HepG2 (cell line): ENCODE measurements around the gene TMEM14B. TPM values are rescaled to one million over a fixed set of nuclear protein-coding genes. Genes with fewer than 3 reads are reported as not detected.

Experiments
- DPF2 ChIP-seq: sonication (generic); formaldehyde crosslinking; IDR thresholded peaks from 2 replicates; pipeline ENCODE4 v1.4.0; 2020; ENCODE audit warnings: mild to moderate bottlenecking, low read depth, missing genetic modification reagents, borderline replicate concordance
- FOSL1 ChIP-seq: sonication (generic); formaldehyde crosslinking; IDR thresholded peaks from 2 replicates; pipeline ENCODE4 v1.9.0; 2021; ENCODE audit warnings: missing genetic modification reagents, borderline replicate concordance
- KAT8 ChIP-seq: IDR thresholded peaks from 2 replicates; pipeline ENCODE4 v1.6.1; 2016; ENCODE audit warnings: missing genetic modification reagents, missing compliant biosample characterization
- KDM5B ChIP-seq: sonication (generic); formaldehyde crosslinking; IDR thresholded peaks from 2 replicates; pipeline ENCODE4 v1.4.0; 2020; ENCODE audit warnings: missing genetic modification reagents, mild to moderate bottlenecking, borderline replicate concordance
- KLF6 ChIP-seq: IDR thresholded peaks from 2 replicates; pipeline ENCODE4 v1.8.0; 2016; ENCODE audit warnings: missing biosample characterization, missing genetic modification reagents
- MAX ChIP-seq: IDR thresholded peaks from 2 replicates; pipeline ENCODE4 v1.6.1; 2012; ENCODE audit warnings: inconsistent platforms
- MIER2 ChIP-seq: IDR thresholded peaks from 2 replicates; pipeline ENCODE4 v1.6.1; 2016; ENCODE audit warnings: missing biosample characterization, missing genetic modification reagents
- NR1H2 ChIP-seq: sonication (generic); formaldehyde crosslinking; IDR thresholded peaks from 2 replicates; pipeline ENCODE4 v1.8.1; 2022; ENCODE audit warnings: low read depth, missing genetic modification reagents, borderline replicate concordance
- SMAD1 ChIP-seq: sonication (generic); formaldehyde crosslinking; IDR thresholded peaks from 2 replicates; pipeline ENCODE4 v1.4.0; 2020; ENCODE audit warnings: missing genetic modification reagents, low read depth, mild to moderate bottlenecking, borderline replicate concordance
- SOX6 ChIP-seq, 2 experiments: fragments of 450-650 bp in 1 of 2; sonication (generic) in 1 of 2; formaldehyde crosslinking in 1 of 2; IDR thresholded peaks; 2 replicates each; pipeline versions ENCODE4 v1.4.0 to v1.6.1; 2017 to 2020; ENCODE audit warnings: antibody characterized with exemption in 1 of 2, mild to moderate bottlenecking in 1 of 2, missing genetic modification reagents in 1 of 2
- SYNCRIP ChIP-seq: fragments of 200-400 bp; formaldehyde crosslinking; IDR thresholded peaks from 2 replicates; pipeline ENCODE4 v1.6.1; 2018; ENCODE audit warnings: mild to moderate bottlenecking, low read depth, low read length; ENCODE audit not compliant: insufficient read depth
- TEAD2 ChIP-seq: sonication (generic); formaldehyde crosslinking; IDR thresholded peaks from 2 replicates; pipeline ENCODE4 v1.9.0; 2021; ENCODE audit warnings: missing genetic modification reagents
- TGIF2 ChIP-seq: IDR thresholded peaks from 2 replicates; pipeline ENCODE4 v1.6.1; 2016; ENCODE audit warnings: control low read depth, missing compliant biosample characterization
- ZBED4 ChIP-seq: sonication (generic); formaldehyde crosslinking; IDR thresholded peaks from 2 replicates; pipeline ENCODE4 v1.4.0; 2020; ENCODE audit warnings: missing genetic modification reagents, borderline replicate concordance
- ZBTB42 ChIP-seq: sonication (generic); formaldehyde crosslinking; IDR thresholded peaks from 2 replicates; pipeline ENCODE4 v1.5.0; 2020; ENCODE audit warnings: mild to moderate bottlenecking, missing genetic modification reagents
- ZBTB8A ChIP-seq: sonication (generic); formaldehyde crosslinking; IDR thresholded peaks from 2 replicates; pipeline ENCODE4 v1.4.0; 2020; ENCODE audit warnings: mild to moderate bottlenecking, low read depth, missing genetic modification reagents, borderline replicate concordance
- ZNF160 ChIP-seq: sonication (generic); formaldehyde crosslinking; IDR thresholded peaks from 2 replicates; pipeline ENCODE4 v1.8.0; 2022; ENCODE audit warnings: mild to moderate bottlenecking, inconsistent platforms, missing genetic modification reagents
- ZNF207 ChIP-seq: fragments of 450-650 bp; IDR thresholded peaks from 2 replicates; pipeline ENCODE4 v1.6.1; 2016; ENCODE audit warnings: antibody characterized with exemption, borderline replicate concordance
- ZNF235 ChIP-seq: sonication (generic); formaldehyde crosslinking; IDR thresholded peaks from 2 replicates; pipeline ENCODE4 v1.8.1; 2023; ENCODE audit warnings: mild to moderate bottlenecking, missing genetic modification reagents, borderline replicate concordance
- ZNF256 ChIP-seq: sonication (generic); formaldehyde crosslinking; conservative IDR thresholded peaks from 2 replicates; pipeline ENCODE4 v1.4.0; 2020; ENCODE audit warnings: missing genetic modification reagents
- ZNF263 ChIP-seq: sonication (generic); formaldehyde crosslinking; IDR thresholded peaks from 2 replicates; pipeline ENCODE4 v1.4.0; 2020; ENCODE audit warnings: missing genetic modification reagents
- ZNF335 ChIP-seq: sonication (generic); formaldehyde crosslinking; IDR thresholded peaks from 2 replicates; pipeline ENCODE4 v1.4.0; 2020; ENCODE audit warnings: missing genetic modification reagents
- ZNF414 ChIP-seq: sonication (generic); formaldehyde crosslinking; IDR thresholded peaks from 2 replicates; pipeline ENCODE4 v1.5.0; 2020; ENCODE audit warnings: missing genetic modification reagents
- ZNF549 ChIP-seq: sonication (generic); formaldehyde crosslinking; IDR thresholded peaks from 2 replicates; pipeline ENCODE4 v1.5.0; 2020; ENCODE audit warnings: missing genetic modification reagents
- ZNF629 ChIP-seq: sonication (generic); formaldehyde crosslinking; conservative IDR thresholded peaks from 2 replicates; pipeline ENCODE4 v1.5.0; 2020; ENCODE audit warnings: missing genetic modification reagents
- ZNF746 ChIP-seq: sonication (generic); formaldehyde crosslinking; IDR thresholded peaks from 2 replicates; pipeline ENCODE4 v1.8.0; 2022; ENCODE audit warnings: mild to moderate bottlenecking, missing genetic modification reagents
- ZNF790 ChIP-seq: sonication (generic); formaldehyde crosslinking; IDR thresholded peaks from 2 replicates; pipeline ENCODE4 v1.8.0; 2022; ENCODE audit warnings: missing genetic modification reagents, mild to moderate bottlenecking, borderline replicate concordance
- ZSCAN9 ChIP-seq: IDR thresholded peaks from 2 replicates; pipeline ENCODE4 v1.6.1; 2016; ENCODE audit warnings: borderline replicate concordance
- polyA plus RNA-seq, 8 experiments: library from polyadenylated mRNA; depleted of rRNA in 3 of 8; stranded (reverse) in 7 of 8; unstranded in 1 of 8; fragments of >200 nt; fragmentation: Illumina TruSeq in 4 of 8; extraction: Trizol in 4 of 8; gene quantifications; 2 replicates each; pipeline versions ENCODE4 v1.2.1 to v1.2.3, GENCODE V29; 2011 to 2016; ENCODE audit warnings: low read depth in 4 of 8, missing spikeins in 1 of 8, mixed read lengths in 1 of 8; ENCODE audit not compliant: insufficient read depth in 1 of 8
- total RNA-seq, 5 experiments: library from RNA; depleted of rRNA; stranded (reverse); fragments of >200 nt; fragmentation: Illumina TruSeq; extraction: Trizol; gene quantifications; 2 replicates each; pipeline ENCODE4 v1.2.3, GENCODE V29; 2016; ENCODE audit warnings: low read depth in 1 of 5

TMEM14B gene
- total and polyA plus RNA-seq, 2 of the 13 experiments (the other 11 are each of a cell fraction or from before 2014, with no cell fraction given): 133 to 200 TPM

GRCh38 chr6:10801224-10801848, 53.7 kb downstream of the TMEM14B start (continued):
- TF ChIP-seq ZBED4 (CRISPR knock-in tag) (no peak), TEAD2 (CRISPR knock-in tag) (no peak), ZNF746 (CRISPR knock-in tag) (no peak), KDM5B (no peak), ZNF335 (peak; percentile 74), ZNF629 (CRISPR knock-in tag) (no peak), MAX (peak; percentile 23; the same call in 1 of the 2 replicates), ZBTB42 (CRISPR knock-in tag) (no peak), ZNF235 (CRISPR knock-in tag) (no peak), MIER2 (CRISPR knock-in tag) (0 out of 2 replicates have a peak, but pooled peaks have one; percentile 40), SOX6 (IDR thresholded peaks at IDR 0.05) (no peak), SOX6 (CRISPR knock-in tag; IDR thresholded peaks at IDR 0.05) (peak; percentile 34; the same call in 1 of the 2 replicates), SYNCRIP (no peak), NR1H2 (no peak), TGIF2 (CRISPR knock-in tag) (no peak), ZNF263 (no peak), ZNF160 (no peak), SMAD1 (CRISPR knock-in tag) (no peak), ZSCAN9 (0 out of 2 replicates have a peak, but pooled peaks have one; percentile 37), ZBTB8A (no peak), FOSL1 (no peak), ZNF414 (no peak), KLF6 (CRISPR knock-in tag) (peak; percentile 39; the same call in 1 of the 2 replicates), ZNF256 (no peak), KAT8 (CRISPR knock-in tag) (peak; percentile 46; the same call in 1 of the 2 replicates), ZNF549 (CRISPR knock-in tag) (no peak), ZNF790 (CRISPR knock-in tag) (no peak), DPF2 (CRISPR knock-in tag) (no peak), ZNF207 (no peak)
